Keratinocyte (primary cell): ENCODE measurements around the gene MPP1. TPM values are rescaled to one million over a fixed set of nuclear protein-coding genes. Genes with fewer than 3 reads are reported as not detected.

ENCODE experiments used
- DNase-seq: peaks from one replicate; pipeline ENCODE4 v3.0.0-alpha.2; 2011; ENCODE audit warnings: low read depth, missing footprints, low spot score
- FAIRE-seq: peaks from 2 replicates; lab custom pipeline; 2011; peaks lifted over from hg19 to GRCh38; lab: Jason Lieb, UNC
- H2AFZ ChIP-seq: 2 replicates; pipeline ENCODE4 v1.6.0; 2012; ENCODE audit warnings: low read length, control low read depth, inconsistent platforms; ENCODE audit not compliant: control insufficient read depth
- H3K27ac ChIP-seq: 2 replicates; pipeline ENCODE4 v1.5.1; 2011; ENCODE audit warnings: low read length; ENCODE audit not compliant: control insufficient read depth, insufficient read depth
- H3K27me3 ChIP-seq: 3 replicates; pipeline ENCODE4 v1.6.0; 2011; ENCODE audit warnings: low read length; ENCODE audit not compliant: control insufficient read depth, insufficient read depth; ENCODE audit errors: extremely low read depth
- H3K36me3 ChIP-seq, 2 experiments: 2 replicates in 1 of 2; 3 replicates in 1 of 2; pipeline ENCODE4 v1.5.1; 2011; ENCODE audit warnings: low read length in 2 of 2, mild to moderate bottlenecking in 1 of 2; ENCODE audit not compliant: control insufficient read depth in 2 of 2, insufficient read depth in 2 of 2; ENCODE audit errors: extremely low read depth in 1 of 2
- H3K4me1 ChIP-seq: 3 replicates; pipeline ENCODE4 v1.5.1; 2011; ENCODE audit warnings: low read length; ENCODE audit not compliant: control insufficient read depth, insufficient read depth; ENCODE audit errors: extremely low read depth
- H3K4me2 ChIP-seq: 3 replicates; pipeline ENCODE4 v1.6.0; 2011; ENCODE audit warnings: low read depth, low read length; ENCODE audit not compliant: control insufficient read depth, insufficient read depth; ENCODE audit errors: extremely low read depth
- H3K4me3 ChIP-seq, 3 experiments: fragments of 200-600 bp in 1 of 3; sonication (generic) in 1 of 3; 2 replicates in 2 of 3; 3 replicates in 1 of 3; pipeline ENCODE4 v1.5.1; 2011 to 2016; ENCODE audit warnings: low read length in 3 of 3, mild to moderate bottlenecking in 3 of 3, control low read depth in 2 of 3, inconsistent platforms in 1 of 3, low read depth in 1 of 3, mixed read lengths in 1 of 3, mixed run types in 1 of 3, moderate library complexity in 1 of 3; ENCODE audit not compliant: control insufficient read depth in 2 of 3, insufficient read depth in 2 of 3; ENCODE audit errors: extremely low read depth in 1 of 3
- H3K79me2 ChIP-seq: 2 replicates; pipeline ENCODE4 v1.6.0; 2012; ENCODE audit warnings: low read length; ENCODE audit not compliant: control insufficient read depth, insufficient read depth
- H3K9ac ChIP-seq: 3 replicates; pipeline ENCODE4 v1.6.0; 2011; ENCODE audit warnings: low read length; ENCODE audit not compliant: control insufficient read depth, insufficient read depth; ENCODE audit errors: extremely low read depth
- H3K9me1 ChIP-seq: 3 replicates; pipeline ENCODE4 v1.6.0; 2011; ENCODE audit warnings: low read length; ENCODE audit not compliant: control insufficient read depth, insufficient read depth; ENCODE audit errors: extremely low read depth
- H3K9me3 ChIP-seq: 2 replicates; pipeline ENCODE4 v1.5.1; 2012; ENCODE audit warnings: low read depth, low read length; ENCODE audit not compliant: control insufficient read depth
- H4K20me1 ChIP-seq: 3 replicates; pipeline ENCODE4 v1.6.0; 2011; ENCODE audit warnings: low read length; ENCODE audit not compliant: control insufficient read depth, insufficient read depth; ENCODE audit errors: extremely low read depth
- CTCF ChIP-seq, 3 experiments: IDR thresholded peaks in 1 of 3; conservative IDR thresholded peaks in 1 of 3; optimal IDR thresholded peaks in 1 of 3; 2 replicates in 2 of 3; 3 replicates in 1 of 3; pipeline versions ENCODE3 to v1.5.1; 2011; ENCODE audit warnings: low read length in 3 of 3, mild to moderate bottlenecking in 3 of 3, moderate library complexity in 2 of 3, control low read depth in 1 of 3, inconsistent platforms in 1 of 3; ENCODE audit not compliant: insufficient read depth in 2 of 3; ENCODE audit errors: extremely low read depth in 1 of 3
- EZH2 ChIP-seq: IDR thresholded peaks from one replicate; pipeline ENCODE4 v1.6.1; 2012; ENCODE audit warnings: inconsistent platforms, mild to moderate bottlenecking, low read length, moderate library complexity
- dilution Hi-C: fragments of 300-500 bp; cut with MboI; formaldehyde crosslinking; loops from one replicate; pipeline ENCODE4 v1.7.0; 2020; ENCODE audit warnings: low sequenced_read_pairs; ENCODE audit not compliant: extremely low pct_ligation_motif_present
- polyA plus RNA-seq, 5 experiments: library from polyadenylated mRNA; depleted of rRNA in 3 of 5; stranded (reverse) in 3 of 5; stranded (forward) in 1 of 5; unstranded in 1 of 5; fragments of >200 nt; gene quantifications; 1 replicate in 1 of 5; 2 replicates in 3 of 5; 3 replicates in 1 of 5; pipeline versions ENCODE4 v1.2.1 to v1.2.3, GENCODE V29; 2011 to 2012; ENCODE audit warnings: missing spikeins in 2 of 5, low read depth in 1 of 5, low replicate concordance in 1 of 5

MPP1 gene
- polyA plus RNA-seq, 1 donor (not counting 4 experiments of a cell fraction or from before 2014, with no cell fraction given): 4.9 TPM

DNA sequence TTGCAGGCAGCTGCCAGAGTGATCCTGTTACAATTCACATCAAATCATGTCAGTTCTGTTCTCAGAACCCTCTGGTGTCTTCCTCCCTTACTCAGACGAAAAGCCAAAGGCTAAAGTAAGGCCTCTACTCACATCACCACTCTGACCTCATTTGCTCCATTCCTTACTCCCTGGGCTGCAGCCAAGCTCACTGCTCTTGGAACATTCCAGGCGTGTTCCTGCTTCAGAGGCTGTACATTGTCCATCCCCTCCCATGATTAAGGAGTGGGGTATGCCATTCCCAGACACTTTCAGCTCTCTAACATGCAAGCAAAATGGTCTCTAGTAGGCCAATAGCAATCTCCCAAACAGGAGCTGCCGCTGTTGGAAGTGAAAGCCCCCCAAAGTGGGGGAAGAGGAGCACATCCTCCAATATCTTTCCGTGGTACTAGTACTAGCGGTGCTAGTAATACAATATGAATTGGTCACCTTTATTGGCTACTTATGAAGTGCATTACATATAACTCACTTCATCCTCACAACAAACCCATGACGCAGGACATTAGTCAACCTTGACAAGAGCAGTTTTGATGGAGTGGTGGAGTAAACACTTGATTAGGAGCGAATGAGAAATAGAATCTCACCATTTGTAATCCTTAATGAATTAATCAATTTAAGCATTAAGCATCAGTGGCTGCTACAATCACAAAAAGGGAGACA is 69.4 kb downstream of the MPP1 start:
- FAIRE-seq (peak; percentile 23), DNase-seq (peak; percentile 9)
- Histone ChIP-seq H3K27me3 (no peaks in the 10 kb centered on the region), H3K4me3 (no peak overlapping the region), H3K27ac (no peak overlapping the region), H4K20me1 (no peaks in the 10 kb centered on the region), H3K79me2 (no peaks in the 10 kb centered on the region), H3K36me3 (no peaks in the 10 kb centered on the region), H3K4me1 (peaks cover 7% of the 10 kb centered on the region), H3K9me3 (no peaks in the 10 kb centered on the region), H3K9ac (no peak overlapping the region), H3K9me1 (no peaks in the 10 kb centered on the region), H2AFZ (no peak overlapping the region), H3K4me2 (no peak overlapping the region)
- TF ChIP-seq EZH2 (no peak), CTCF (optimal IDR thresholded peaks at IDR 0.05 in 1 of 3, IDR thresholded peaks at IDR 0.05 in 1 of 3, conservative IDR thresholded peaks at IDR 0.05 in 1 of 3; ENCODE audit: extremely low read depth in 1 of 3, insufficient read depth in 2 of 3, low read length in 3 of 3) (no peak)
- dilution Hi-C loops: no loop called here

DNA sequence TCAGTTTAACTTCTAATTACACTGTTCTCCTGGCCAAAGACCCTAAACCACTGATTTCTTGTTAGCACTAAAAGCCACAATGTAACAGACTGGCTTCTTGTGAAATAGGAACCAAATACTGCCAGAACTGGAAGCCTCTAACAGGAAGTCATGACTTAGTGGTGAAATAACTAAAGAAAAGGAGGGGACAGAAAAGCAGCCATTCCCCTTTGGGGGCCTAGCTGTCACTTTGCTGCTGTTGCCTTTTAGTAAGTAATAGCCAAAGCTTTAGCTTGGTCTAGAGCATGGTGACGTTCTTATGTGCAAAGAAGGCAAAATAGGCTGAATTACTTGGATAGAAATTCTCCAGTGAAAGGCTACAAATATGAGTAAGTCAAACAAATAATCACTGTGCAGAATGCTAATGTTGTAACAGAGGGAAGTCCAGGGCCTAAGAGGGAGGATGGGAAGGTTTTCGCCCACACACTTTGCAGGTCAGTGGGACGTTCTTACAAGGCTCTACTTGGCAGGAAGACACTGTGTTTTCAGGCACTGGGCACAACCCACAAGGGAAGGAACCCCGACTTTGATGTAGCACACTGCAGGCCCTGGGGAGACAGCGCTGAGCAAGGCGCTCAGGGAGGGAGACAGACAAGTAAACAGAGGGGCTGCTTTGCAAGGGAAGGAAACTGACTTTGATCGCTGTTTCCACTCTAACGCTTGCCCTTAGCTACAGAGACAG is 71.1 kb downstream of the MPP1 start:
- no peak for TF ChIP-seq CTCF (optimal IDR thresholded peaks at IDR 0.05 in 1 of 3, IDR thresholded peaks at IDR 0.05 in 1 of 3, conservative IDR thresholded peaks at IDR 0.05 in 1 of 3; ENCODE audit: extremely low read depth in 1 of 3, insufficient read depth in 2 of 3, low read length in 3 of 3)
- no peak for TF ChIP-seq EZH2
- Histone ChIP-seq H3K36me3 (no peaks in the 10 kb centered on the region), H3K4me1 (peaks cover 7% of the 10 kb centered on the region), H3K9me1 (no peaks in the 10 kb centered on the region), H3K4me3 (no peak overlapping the region), H3K9me3 (no peaks in the 10 kb centered on the region), H2AFZ (no peak overlapping the region), H3K27me3 (no peaks in the 10 kb centered on the region), H3K4me2 (no peak overlapping the region), H3K9ac (no peak overlapping the region), H3K27ac (no peak overlapping the region), H3K79me2 (no peaks in the 10 kb centered on the region), H4K20me1 (no peaks in the 10 kb centered on the region)
- DNase-seq (no peak), FAIRE-seq (no peak)
- dilution Hi-C loops: no loop called here
